NCI-H1092 treated with DMSO at 0.1 percent for 48 hours (cell line): ENCODE data around the gene NSMCE1.

Experiments
- DNase-seq: peaks from one replicate; lab custom pipeline; 2025; lab: John Stamatoyannopoulos, UW

NSMCE1 gene

DNA sequence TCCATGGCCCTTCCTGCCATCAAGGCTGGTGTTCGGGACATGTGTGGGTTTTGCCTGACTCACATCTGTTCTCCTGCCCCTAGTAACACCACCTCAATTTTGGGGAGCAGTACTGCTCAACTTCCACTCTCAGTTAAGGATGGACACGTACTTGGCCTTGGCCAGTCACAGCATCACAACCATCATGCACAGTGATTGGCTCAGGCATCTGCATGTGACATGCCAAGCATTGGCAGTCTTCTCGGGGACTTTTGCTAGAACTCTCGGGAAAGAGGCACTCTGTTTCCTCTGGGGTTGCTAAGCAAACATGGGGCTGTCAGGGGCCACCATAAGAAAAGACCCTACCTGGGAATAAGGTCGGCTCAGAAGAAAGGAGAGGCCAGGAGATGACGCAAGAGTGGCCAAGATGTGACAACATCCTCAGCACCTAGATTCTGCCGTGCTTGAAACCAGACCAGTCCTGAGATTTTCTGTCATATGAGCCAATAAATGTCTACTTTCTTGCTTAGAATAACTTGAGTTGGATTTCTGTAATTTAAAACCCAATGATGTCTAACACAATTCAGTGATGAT, 77.1 kb downstream of the NSMCE1 start:
- no peak for DNase-seq

DNA sequence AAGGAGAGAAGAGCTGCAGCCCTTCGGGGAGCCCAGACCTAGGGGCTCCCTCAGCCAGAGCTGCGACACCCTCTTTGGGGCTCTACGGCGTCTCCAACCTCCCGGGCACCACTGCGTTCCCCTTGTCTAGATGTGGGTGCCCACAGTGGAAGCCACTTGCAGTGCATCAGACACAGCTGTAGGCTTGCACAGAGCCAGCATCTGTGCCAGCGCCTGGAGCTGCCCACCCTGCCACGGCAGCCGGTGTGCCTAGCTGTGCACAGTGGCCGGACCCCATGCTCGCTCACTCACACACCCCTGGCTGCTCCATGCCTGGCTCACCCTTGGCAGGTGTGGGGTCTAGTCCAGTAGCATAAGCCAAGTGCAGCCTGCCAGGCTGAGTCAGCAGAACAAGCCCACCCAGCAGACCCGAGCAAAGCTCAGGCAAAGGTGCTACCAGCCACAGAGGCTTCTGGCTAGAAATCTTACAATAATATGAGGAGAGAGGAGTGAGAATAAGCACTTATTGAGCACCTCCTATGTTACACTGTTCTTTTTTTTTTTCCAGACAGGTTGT, 78.2 kb downstream of the NSMCE1 start:
- DNase-seq: no peak

DNA sequence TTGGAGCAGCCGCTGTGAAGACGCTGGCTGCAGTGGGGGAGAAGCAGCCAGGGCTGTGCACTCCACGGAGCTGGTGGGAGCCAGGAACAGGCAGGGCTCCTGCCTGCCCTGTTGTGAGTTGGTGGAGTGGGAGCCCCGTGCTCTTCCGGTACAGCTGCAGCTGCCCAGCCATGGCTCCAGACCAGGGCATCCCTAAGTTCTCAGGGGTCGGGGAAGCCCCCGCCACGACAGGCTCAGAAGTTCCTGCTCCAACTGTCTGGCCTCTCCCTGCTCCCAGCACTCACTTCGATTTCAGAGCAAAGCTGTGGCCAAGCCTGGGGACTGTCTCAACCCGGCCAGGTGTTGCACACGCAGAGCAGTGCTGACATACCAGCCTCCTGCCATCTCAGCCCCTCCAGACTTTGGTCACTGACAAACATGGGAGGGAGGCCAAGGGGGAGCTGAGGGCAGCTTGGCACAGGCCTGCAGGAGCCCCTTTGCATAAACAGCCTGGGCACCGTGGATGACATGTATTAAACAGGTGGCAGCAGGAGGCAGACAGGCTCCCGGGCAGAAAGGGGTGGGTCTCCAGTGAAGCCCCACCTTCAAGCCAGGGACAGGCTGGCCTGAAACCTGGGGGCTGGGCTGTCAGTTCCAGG, 79.1 kb downstream of the NSMCE1 start:
- DNase-seq: peak; percentile 44

DNA sequence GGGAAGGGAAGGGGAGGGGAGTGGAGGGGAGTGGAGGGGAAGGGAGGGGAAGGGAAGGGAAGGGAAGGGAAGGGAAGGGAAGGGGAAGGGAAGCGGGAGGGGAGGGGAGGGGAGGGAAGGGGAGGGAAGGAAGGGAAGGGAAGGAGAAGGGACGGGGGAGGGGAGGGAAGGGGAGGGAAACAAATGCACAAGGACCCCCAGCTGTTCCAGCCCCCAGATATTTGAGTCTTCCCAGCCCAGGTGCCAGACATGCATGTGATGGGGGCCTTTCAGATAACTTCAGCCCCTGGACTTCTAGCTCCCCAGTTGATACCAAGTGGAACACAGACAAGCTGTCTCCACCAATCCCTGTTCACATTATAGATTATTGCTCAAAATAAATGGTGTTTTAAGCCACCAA, 79.9 kb downstream of the NSMCE1 start:
- no peak for DNase-seq

DNA sequence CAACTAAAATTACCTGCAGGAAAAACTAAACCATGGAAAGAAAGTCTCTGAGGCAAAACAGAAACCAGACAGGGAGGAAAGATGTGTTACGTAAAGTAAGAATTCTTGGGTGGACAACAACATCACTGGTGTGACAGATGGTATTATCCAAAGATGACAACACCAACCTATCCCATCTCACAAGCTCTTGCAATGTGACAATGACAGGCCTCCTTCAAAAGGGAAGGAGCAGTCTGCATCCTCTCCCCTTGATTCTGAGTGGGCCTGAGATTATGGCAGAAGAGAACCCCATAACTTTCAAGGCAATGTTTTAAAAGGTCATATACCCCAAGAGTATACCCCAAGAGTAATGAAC, 82.8 kb downstream of the NSMCE1 start:
- DNase-seq: no peak

DNA sequence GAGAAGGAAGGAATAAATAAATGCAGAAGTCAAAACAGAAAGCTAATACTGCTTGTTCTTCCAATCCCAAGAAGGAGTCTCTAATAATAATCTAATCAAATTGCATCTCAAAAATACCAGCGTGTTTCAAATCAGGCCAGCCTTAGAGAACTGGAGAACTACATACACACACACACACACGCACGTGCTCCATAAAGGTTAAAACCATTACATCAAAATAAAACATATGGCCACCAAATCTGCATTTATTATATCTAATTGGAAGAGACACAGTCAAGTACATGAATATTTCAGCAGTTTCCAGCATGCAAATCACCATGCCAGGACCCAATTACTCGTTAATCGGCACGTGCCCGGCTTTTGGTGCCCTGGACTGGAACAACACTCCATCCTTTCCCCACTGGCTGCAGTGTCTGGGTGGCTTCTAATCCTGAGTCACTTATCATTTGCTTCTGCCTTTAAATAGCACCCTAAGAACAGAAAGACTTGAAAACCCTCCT, 85.6 kb downstream of the NSMCE1 start:
- no peak for DNase-seq

DNA sequence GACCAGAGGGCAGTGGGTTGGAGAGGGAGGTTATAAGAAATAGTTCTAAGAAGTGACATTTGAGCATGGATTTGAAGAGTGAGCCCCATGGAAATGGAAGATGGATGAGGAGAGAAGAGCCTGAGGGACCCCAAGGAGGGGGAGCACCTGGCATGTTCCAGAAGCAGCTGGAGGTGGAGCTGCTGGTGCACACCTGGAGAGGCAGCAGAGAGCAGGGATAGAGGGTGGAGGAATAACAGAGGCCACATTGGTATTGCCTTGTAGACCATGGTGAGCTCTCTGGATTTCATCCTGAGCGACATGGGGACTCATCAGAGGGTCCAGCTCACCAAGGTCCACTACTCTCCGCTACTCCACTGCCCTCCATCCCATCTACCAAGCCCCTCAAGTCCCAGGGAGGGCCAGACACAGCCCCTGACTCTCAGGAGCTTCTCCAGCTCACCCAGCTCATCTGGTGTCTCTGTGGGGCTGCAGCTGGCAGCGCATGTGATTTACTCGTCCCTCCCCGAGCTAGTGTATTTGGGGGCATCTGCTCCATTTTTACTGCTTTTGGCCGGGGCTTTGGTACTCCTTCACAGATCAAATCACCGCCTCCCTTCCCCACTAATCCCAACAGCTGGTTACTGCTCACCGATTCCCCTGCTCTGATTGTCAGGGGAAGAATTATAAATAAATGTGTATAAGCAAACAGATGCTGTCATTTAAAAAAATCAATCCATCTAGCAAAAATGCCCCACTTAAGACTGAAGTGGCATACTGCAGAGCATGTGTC, 87.4 kb downstream of the NSMCE1 start:
- peak; percentile 19 for DNase-seq

DNA sequence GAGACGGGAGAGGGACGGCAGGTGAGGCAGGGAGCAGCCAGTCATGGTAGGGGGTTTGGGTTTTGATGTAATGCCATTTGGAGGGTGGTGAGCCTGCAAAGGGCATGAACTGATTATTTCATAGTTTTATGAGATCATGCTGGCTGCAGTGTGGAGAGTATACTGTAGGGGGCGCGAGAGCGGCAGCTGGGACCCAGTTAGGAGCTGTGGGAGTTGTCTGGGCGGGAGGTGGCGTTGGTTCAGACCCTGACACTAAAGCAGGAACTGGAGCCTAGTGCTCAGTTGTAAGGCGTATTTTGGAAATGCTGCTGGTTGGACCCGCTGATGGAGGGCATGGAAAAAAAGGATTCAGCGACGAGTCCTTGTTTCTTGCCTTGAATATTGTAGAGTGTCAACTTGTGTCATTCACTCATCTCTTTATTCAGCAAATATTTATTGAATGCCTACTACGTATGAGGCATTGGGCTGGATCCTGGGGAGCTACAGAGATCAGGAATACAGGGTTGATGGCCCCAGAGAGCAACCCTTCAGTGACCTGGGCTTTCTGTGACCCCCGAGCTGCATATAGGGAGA, 89.0 kb downstream of the NSMCE1 start:
- peak; percentile 46 for DNase-seq

DNA sequence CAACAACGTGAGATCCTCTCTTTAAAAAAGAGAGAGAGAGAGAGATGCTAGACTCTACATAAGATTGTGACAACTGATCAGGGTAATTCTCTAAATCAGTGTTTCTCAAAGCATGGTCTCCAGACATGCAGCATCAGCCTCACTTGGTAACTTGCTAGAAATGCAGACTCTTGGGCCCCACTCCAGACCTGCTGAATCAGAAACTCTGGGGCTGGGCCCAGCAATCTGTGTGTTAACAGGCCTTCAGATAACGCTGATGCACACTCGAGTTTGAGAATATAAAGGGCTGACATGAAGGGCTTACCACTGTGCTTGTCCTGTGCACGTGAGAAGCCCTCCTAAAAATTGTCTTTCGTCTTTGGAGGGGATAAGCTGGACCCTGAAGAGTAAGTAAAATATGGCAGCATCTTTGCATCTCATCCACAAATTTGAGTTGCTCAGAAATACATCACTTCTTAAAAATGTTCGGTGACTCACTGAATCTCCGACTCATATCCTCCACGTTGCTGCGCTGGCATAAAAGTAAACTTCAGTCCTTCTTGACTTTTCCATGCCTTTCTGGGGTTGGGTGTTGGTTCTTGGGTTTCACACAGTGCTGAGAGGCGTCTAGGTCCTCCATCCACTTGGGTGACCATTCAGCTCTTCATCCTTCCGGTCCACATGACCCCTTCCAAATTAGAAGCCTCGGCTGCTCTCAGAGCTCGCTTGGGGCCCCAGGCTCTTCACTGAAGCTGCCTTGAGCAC, 91.4 kb downstream of the NSMCE1 start:
- no peak for DNase-seq

DNA sequence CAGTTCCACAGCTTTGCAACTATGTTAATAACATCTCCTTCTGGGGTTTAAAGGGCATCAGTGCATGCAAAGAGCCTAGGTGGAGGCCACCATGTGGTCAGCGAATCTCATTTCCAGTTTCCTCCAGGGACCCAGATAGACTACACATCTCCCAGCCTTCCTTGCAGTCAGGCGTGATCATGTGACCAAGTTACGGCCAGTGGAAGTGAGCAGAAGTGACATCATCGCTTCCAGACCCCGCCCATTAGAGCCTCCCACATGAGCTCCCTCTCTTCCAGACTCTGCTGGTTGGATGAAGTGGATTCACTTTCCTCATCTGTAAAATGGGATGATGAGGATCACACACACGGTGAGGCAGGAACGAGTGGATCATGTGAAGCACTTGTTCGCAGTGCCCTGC, 92.7 kb downstream of the NSMCE1 start:
- DNase-seq: no peak
